Gastrocnemius medialis (tissue), 4 donors: Measurements from ENCODE around the gene RASA4.
"Not testable (repeated sequence)": the region's sequence is repeated elsewhere in the genome, so short reads cannot be mapped to it uniquely, and the experiment has no call there.

Experiments used
- POLR2A ChIP-seq, 2 donors: fragments of 450-650 bp; IDR thresholded peaks; one replicate each; pipeline ENCODE4 v1.6.1; 2017; ENCODE audit warnings: antibody characterized with exemption in 2 of 2, mild to moderate bottlenecking in 2 of 2, moderate library complexity in 2 of 2
- TF ChIP-seq, protein P1 (sequence below), 5 experiments: fragments of 450-650 bp in 3 of 5; fragments of 200-600 bp in 2 of 5; sonication (generic) in 2 of 5; IDR thresholded peaks in 4 of 5; conservative IDR thresholded peaks in 1 of 5; 1 replicate in 4 of 5; 2 replicates in 1 of 5; pipeline ENCODE4 v1.5.1; 2016 to 2019; ENCODE audit warnings: antibody characterized with exemption in 5 of 5, mild to moderate bottlenecking in 3 of 5, moderate library complexity in 3 of 5

DNA sequence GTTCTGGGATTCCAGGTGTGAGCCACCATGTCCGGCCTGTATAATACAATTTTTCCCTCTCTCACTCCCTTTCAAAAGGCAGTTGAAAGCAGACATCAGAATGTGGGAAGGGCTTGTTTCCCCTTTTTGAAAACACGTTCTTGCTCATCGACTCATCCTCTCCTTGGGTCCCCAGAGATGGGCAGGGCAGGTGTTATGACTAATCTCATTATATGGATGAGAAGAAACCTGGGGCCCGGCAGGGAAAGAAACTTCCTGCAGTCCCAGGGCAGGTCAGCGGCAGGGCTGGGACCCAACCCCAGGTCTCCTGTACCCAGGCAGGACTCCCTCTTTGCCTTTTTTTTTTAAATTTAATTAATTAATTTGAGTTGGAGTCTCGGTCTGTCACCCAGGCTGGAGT, 70.2 kb downstream of the RASA4 start:
- TF ChIP-seq, protein P1, sequence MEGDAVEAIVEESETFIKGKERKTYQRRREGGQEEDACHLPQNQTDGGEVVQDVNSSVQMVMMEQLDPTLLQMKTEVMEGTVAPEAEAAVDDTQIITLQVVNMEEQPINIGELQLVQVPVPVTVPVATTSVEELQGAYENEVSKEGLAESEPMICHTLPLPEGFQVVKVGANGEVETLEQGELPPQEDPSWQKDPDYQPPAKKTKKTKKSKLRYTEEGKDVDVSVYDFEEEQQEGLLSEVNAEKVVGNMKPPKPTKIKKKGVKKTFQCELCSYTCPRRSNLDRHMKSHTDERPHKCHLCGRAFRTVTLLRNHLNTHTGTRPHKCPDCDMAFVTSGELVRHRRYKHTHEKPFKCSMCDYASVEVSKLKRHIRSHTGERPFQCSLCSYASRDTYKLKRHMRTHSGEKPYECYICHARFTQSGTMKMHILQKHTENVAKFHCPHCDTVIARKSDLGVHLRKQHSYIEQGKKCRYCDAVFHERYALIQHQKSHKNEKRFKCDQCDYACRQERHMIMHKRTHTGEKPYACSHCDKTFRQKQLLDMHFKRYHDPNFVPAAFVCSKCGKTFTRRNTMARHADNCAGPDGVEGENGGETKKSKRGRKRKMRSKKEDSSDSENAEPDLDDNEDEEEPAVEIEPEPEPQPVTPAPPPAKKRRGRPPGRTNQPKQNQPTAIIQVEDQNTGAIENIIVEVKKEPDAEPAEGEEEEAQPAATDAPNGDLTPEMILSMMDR (IDR thresholded peaks at IDR 0.05 in 4 of 5, conservative IDR thresholded peaks at IDR 0.05 in 1 of 5) = not testable (repeated sequence)
- TF ChIP-seq POLR2A (IDR thresholded peaks at IDR 0.05) = not testable (repeated sequence)
